ENCODE results near the gene ONECUT3. TPM values are rescaled to one million over a fixed set of nuclear protein-coding genes. Genes with fewer than 3 reads are reported as not detected.

Gene ONECUT3
- total and polyA plus RNA-seq, 5 donors from 2014 or later, result not detected

DNA sequence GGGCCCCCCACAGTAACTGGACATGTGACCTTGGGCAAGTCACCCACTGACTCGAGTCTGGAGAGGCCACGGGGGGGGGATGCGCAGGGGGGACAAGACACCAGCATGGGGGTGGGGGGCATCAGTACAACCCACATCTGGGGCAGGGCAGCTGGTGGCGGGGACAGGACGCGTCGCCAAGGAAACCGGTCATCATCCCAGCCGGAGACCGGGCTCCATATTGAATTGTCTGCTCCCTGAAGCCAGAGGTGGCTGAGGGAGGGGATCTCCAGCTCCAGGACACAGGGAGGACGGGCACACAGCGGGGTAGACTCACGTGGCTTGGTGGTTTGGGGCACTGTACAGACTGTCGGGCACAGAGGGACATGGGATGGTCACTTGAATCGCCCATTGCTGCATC lies 11.4 kb downstream of the ONECUT3 start:
- H3K4me3 ChIP-seq (ENCODE audit: low read depth, low read length), result no peak overlapping the region
- Mint-ChIP-seq H3K9me3 (peaks cover 0 to 2% (median 0%) of the 10 kb centered on the region in 7 donors), H3K27ac (no peak overlapping the region), H3K4me3 (no peak overlapping the region), H3K4me1 (peaks cover 0 to 6% (median 3%) of the 10 kb centered on the region in 4 donors), H3K27me3 (peaks cover 78% of the 10 kb centered on the region), H3K36me3 (no peaks in the 10 kb centered on the region)
- peaks cover 9% of the 10 kb centered on the region for H3K27me3 ChIP-seq (ENCODE audit: control insufficient read depth, insufficient read depth, low read length)
- H3K27ac ChIP-seq (ENCODE audit: insufficient read depth, low read length, poor library complexity, severe bottlenecking), result no peak overlapping the region
- H3K9me3 ChIP-seq (ENCODE audit: control insufficient read depth in 2 of 2, low read length in 2 of 2), result no peaks in the 10 kb centered on the region
- no peaks in the 10 kb centered on the region for H3K36me3 ChIP-seq (ENCODE audit: control insufficient read depth, insufficient read depth, low read length)
- DNase-seq (no peak), ATAC-seq (ENCODE audit: low read depth in 2 of 2) (no peak)
- H3K4me1 ChIP-seq (ENCODE audit: control insufficient read depth, insufficient read depth, low read length, poor library complexity, severe bottlenecking), result peaks cover 3% of the 10 kb centered on the region

DNA sequence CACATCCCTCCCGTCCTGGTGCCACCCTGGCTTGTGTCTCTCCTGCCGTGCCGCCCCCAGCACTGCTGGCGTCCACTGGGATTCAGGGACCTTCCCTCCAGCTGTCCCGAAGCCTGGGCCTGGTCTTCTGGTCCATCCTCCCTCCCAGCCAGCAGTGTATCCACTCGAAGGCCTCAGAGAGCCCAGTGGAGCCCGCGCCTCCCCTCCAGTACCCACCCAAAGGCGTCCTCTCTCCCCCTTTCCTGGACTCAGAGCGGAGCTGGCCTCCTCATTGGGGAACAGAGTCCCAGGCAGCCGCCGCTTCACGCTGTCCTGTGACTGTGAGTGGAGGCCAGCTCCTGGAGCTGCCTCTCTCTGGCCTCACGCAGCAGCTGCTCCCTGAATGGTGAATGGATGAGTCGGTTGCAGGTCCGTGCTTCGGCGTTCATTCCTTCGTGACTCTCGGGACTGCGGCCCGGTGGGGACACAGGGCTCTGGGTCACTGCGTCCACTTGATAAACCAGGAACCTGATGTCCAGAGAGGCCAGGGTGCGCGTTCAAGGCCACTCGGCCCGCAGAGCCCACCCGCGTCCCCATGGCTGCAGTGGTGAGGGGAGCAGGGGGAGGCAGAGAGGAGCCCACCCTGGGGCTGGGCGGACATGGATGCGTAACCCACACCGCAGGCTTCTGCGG lies 12.1 kb downstream of the ONECUT3 start:
- Histone ChIP-seq H3K9me3 (ENCODE audit: control insufficient read depth in 2 of 2, low read length in 2 of 2) (peaks cover 0 to 3% of the 10 kb centered on the region in 2 experiments), H3K36me3 (ENCODE audit: control insufficient read depth, insufficient read depth, low read length) (no peaks in the 10 kb centered on the region), H3K27ac (ENCODE audit: insufficient read depth, low read length, poor library complexity, severe bottlenecking) (no peak overlapping the region), H3K27me3 (ENCODE audit: control insufficient read depth, insufficient read depth, low read length) (peaks cover 13% of the 10 kb centered on the region), H3K4me3 (ENCODE audit: low read depth, low read length) (no peak overlapping the region), H3K4me1 (ENCODE audit: control insufficient read depth, insufficient read depth, low read length, poor library complexity, severe bottlenecking) (peaks cover 3% of the 10 kb centered on the region)
- H3K36me3 Mint-ChIP-seq, result no peaks in the 10 kb centered on the region
- peaks cover 78% of the 10 kb centered on the region for H3K27me3 Mint-ChIP-seq
- DNase-seq (no peak), ATAC-seq (ENCODE audit: low read depth in 2 of 2) (no peak)
- no peak overlapping the region for H3K4me3 Mint-ChIP-seq
- H3K27ac Mint-ChIP-seq, result peak overlapping the region in 1 of 3 donors; percentile 14
- peaks cover 0 to 6% (median 3%) of the 10 kb centered on the region in 4 donors for H3K4me1 Mint-ChIP-seq
- peaks cover 0 to 2% (median 0%) of the 10 kb centered on the region in 7 donors for H3K9me3 Mint-ChIP-seq

DNA sequence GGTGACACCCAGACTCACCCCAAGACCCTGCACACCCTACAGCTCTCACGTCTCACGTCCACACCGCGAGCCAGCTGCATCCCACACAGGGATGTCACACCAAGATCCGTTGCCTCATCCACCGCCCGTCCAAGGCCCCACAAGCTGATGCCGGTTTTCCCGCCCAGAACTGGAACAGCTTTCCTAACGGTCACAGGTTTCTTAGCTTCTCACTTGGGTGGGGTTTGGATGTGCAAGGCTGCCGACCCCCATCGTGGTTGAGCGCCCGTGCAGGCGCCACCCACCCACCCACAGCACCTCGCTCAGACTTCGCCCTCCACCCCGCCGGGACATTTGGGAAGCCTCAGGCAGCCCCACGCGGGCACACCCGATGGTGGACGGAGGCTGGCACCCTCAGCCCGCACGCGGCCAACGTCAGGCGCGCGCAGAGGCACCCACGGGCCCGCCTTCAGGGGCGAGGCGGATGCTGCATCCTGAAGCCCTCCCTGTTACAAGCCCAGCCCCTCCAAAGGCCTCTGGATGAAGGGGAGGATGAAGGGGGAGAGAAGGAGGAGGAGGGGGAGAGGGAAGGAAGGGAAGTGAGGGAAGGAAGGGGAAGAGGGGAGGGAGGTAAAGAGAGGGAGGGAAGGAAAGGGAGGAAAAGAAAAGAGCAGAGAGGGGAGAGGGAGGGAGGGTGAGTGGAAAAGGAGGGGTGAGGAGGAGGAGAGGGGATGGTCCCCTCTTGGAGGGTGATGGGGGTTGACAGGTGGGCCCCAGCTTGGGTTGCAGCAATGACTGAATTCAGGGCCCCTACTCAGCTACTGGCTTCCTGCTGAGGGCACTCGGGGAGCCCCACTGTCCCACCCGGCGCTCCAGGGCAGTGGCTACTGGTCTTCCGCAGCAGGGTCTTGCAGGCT lies 12.8 kb downstream of the ONECUT3 start:
- peak overlapping the region in 2 of 4 donors; percentile 47 to 48 for H3K4me3 Mint-ChIP-seq
- H3K27ac Mint-ChIP-seq, result peak overlapping the region in 1 of 3 donors; percentile 14
- H3K4me1 Mint-ChIP-seq, result peaks cover 0 to 6% (median under 1%) of the 10 kb centered on the region in 4 donors
- H3K36me3 Mint-ChIP-seq, result no peaks in the 10 kb centered on the region
- H3K4me1 ChIP-seq (ENCODE audit: control insufficient read depth, insufficient read depth, low read length, poor library complexity, severe bottlenecking), result peaks cover 3% of the 10 kb centered on the region
- H3K27me3 Mint-ChIP-seq, result peaks cover 78% of the 10 kb centered on the region
- no peak for DNase-seq
- H3K4me3 ChIP-seq (ENCODE audit: low read depth, low read length), result no peak overlapping the region
- H3K27me3 ChIP-seq (ENCODE audit: control insufficient read depth, insufficient read depth, low read length), result peaks cover 19% of the 10 kb centered on the region
- H3K9me3 Mint-ChIP-seq, result peaks cover 0 to 10% (median 2%) of the 10 kb centered on the region in 7 donors
- H3K27ac ChIP-seq (ENCODE audit: insufficient read depth, low read length, poor library complexity, severe bottlenecking), result no peak overlapping the region
- H3K9me3 ChIP-seq (ENCODE audit: control insufficient read depth in 2 of 2, low read length in 2 of 2), result peaks cover 5 to 10% of the 10 kb centered on the region in 2 experiments
- no peak for ATAC-seq (ENCODE audit: low read depth in 2 of 2)
- H3K36me3 ChIP-seq (ENCODE audit: control insufficient read depth, insufficient read depth, low read length), result no peaks in the 10 kb centered on the region

DNA sequence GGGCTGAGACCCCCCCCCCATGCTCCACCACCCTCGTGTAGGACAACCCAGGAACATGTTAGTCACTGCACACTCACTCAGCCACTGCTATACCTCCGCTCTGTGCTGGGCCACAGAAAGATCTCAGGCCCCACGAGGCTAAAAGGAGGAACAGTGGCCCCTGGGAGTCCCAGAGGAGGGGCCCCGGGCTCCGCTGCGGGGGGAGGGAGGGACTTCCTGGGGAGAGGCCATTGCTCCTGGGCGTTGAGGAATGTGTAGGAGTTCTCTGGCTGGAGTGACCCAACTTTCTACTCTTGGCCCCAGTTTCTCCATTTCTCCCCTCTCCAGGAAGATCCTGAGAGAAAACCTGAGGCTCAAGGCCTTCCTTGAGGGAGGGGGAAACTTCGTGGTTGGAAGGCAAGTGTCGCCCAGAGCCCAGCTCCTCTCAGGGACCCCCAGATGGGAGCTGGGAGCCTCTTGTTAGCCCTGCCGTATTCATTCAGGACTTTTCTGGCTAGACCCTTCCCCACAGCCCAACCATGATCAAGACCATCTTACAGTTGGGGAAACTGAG lies 13.6 kb downstream of the ONECUT3 start:
- no peaks in the 10 kb centered on the region for H3K36me3 ChIP-seq (ENCODE audit: control insufficient read depth, insufficient read depth, low read length)
- H3K4me1 Mint-ChIP-seq, result peaks cover 0 to 6% (median under 1%) of the 10 kb centered on the region in 4 donors
- no peak overlapping the region for H3K27ac ChIP-seq (ENCODE audit: insufficient read depth, low read length, poor library complexity, severe bottlenecking)
- no peak overlapping the region for H3K27ac Mint-ChIP-seq
- no peak overlapping the region for H3K4me3 ChIP-seq (ENCODE audit: low read depth, low read length)
- H3K27me3 ChIP-seq (ENCODE audit: control insufficient read depth, insufficient read depth, low read length), result peaks cover 19% of the 10 kb centered on the region
- peaks cover 75% of the 10 kb centered on the region for H3K27me3 Mint-ChIP-seq
- peaks cover 0 to 16% (median 2%) of the 10 kb centered on the region in 7 donors for H3K9me3 Mint-ChIP-seq
- peaks cover 11 to 16% of the 10 kb centered on the region in 2 experiments for H3K9me3 ChIP-seq (ENCODE audit: control insufficient read depth in 2 of 2, low read length in 2 of 2)
- ATAC-seq (ENCODE audit: low read depth in 2 of 2) (peak in 1 of 2 donors; percentile 16), DNase-seq (no peak)
- H3K4me1 ChIP-seq (ENCODE audit: control insufficient read depth, insufficient read depth, low read length, poor library complexity, severe bottlenecking), result peaks cover 3% of the 10 kb centered on the region
- H3K36me3 Mint-ChIP-seq, result no peaks in the 10 kb centered on the region
- H3K4me3 Mint-ChIP-seq, result no peak overlapping the region

DNA sequence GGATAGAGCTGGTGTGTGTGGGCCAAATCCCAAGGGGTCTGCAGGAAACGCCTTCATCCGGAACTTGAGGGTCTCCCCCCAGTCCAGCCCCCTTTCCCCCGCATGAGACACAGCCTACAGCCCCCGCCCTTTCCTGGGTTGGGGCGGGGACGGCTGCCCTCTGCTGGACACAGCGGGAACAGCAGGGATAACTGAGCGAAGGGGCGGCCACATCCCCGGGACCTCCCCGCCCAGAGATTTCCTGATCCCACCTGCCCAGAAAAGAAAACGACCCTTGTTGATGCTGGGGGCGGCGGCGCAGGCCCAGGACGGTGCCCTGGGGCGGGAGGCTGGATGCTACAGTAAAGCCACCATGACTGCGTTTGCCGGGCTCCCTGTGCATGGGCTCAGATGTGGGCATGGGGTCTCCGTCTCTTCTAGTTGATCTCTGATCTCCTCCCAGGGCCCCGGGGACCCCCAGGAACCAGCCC lies 14.2 kb downstream of the ONECUT3 start:
- H3K4me1 Mint-ChIP-seq, result peaks cover 0 to 6% (median under 1%) of the 10 kb centered on the region in 4 donors
- H3K4me3 ChIP-seq (ENCODE audit: low read depth, low read length), result no peak overlapping the region
- DNase-seq, result peak in 2 of 3 donors; percentile 41 to 52
- peaks cover 11 to 17% of the 10 kb centered on the region in 2 experiments for H3K9me3 ChIP-seq (ENCODE audit: control insufficient read depth in 2 of 2, low read length in 2 of 2)
- H3K36me3 ChIP-seq (ENCODE audit: control insufficient read depth, insufficient read depth, low read length), result no peaks in the 10 kb centered on the region
- H3K4me3 Mint-ChIP-seq, result no peak overlapping the region
- peaks cover 3% of the 10 kb centered on the region for H3K4me1 ChIP-seq (ENCODE audit: control insufficient read depth, insufficient read depth, low read length, poor library complexity, severe bottlenecking)
- H3K27ac Mint-ChIP-seq, result no peak overlapping the region
- peak; percentile 62 to 70 for ATAC-seq (ENCODE audit: low read depth in 2 of 2)
- H3K27me3 Mint-ChIP-seq, result peaks cover 76% of the 10 kb centered on the region
- H3K27ac ChIP-seq (ENCODE audit: insufficient read depth, low read length, poor library complexity, severe bottlenecking), result no peak overlapping the region
- no peaks in the 10 kb centered on the region for H3K36me3 Mint-ChIP-seq
- H3K27me3 ChIP-seq (ENCODE audit: control insufficient read depth, insufficient read depth, low read length), result peaks cover 19% of the 10 kb centered on the region
- H3K9me3 Mint-ChIP-seq, result peaks cover 0 to 19% (median 5%) of the 10 kb centered on the region in 7 donors

DNA sequence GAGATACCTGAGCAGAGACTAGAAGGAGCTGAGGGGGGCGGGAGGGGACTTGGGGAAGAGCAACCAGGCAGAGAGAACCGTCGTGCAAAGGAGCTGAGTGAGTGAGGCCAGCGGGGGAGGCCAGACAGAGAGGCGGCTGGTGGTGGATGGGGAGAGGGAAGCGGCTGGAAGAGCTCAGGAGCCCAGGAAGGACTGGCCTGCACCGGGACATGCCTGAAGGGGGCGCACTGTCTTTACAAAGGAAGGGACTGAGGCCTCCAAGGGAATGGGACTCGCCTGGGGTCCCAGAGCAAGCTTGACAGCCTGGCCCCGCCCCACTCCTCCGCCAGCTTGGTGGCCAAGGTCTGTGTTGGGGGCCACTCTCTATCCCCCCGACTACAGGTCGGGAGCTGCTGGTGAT lies 14.9 kb downstream of the ONECUT3 start:
- Mint-ChIP-seq H3K4me1 (peaks cover 0 to 6% (median under 1%) of the 10 kb centered on the region in 4 donors), H3K9me3 (peaks cover 0 to 21% (median 5%) of the 10 kb centered on the region in 7 donors), H3K27me3 (peaks cover 76% of the 10 kb centered on the region), H3K27ac (no peak overlapping the region), H3K4me3 (no peak overlapping the region), H3K36me3 (no peaks in the 10 kb centered on the region)
- no peaks in the 10 kb centered on the region for H3K36me3 ChIP-seq (ENCODE audit: control insufficient read depth, insufficient read depth, low read length)
- peaks cover 3% of the 10 kb centered on the region for H3K4me1 ChIP-seq (ENCODE audit: control insufficient read depth, insufficient read depth, low read length, poor library complexity, severe bottlenecking)
- no peak overlapping the region for H3K4me3 ChIP-seq (ENCODE audit: low read depth, low read length)
- H3K27me3 ChIP-seq (ENCODE audit: control insufficient read depth, insufficient read depth, low read length), result peaks cover 19% of the 10 kb centered on the region
- H3K9me3 ChIP-seq (ENCODE audit: control insufficient read depth in 2 of 2, low read length in 2 of 2), result peaks cover 11 to 17% of the 10 kb centered on the region in 2 experiments
- no peak overlapping the region for H3K27ac ChIP-seq (ENCODE audit: insufficient read depth, low read length, poor library complexity, severe bottlenecking)
- ATAC-seq (ENCODE audit: low read depth in 2 of 2), result no peak
- no peak for DNase-seq

DNA sequence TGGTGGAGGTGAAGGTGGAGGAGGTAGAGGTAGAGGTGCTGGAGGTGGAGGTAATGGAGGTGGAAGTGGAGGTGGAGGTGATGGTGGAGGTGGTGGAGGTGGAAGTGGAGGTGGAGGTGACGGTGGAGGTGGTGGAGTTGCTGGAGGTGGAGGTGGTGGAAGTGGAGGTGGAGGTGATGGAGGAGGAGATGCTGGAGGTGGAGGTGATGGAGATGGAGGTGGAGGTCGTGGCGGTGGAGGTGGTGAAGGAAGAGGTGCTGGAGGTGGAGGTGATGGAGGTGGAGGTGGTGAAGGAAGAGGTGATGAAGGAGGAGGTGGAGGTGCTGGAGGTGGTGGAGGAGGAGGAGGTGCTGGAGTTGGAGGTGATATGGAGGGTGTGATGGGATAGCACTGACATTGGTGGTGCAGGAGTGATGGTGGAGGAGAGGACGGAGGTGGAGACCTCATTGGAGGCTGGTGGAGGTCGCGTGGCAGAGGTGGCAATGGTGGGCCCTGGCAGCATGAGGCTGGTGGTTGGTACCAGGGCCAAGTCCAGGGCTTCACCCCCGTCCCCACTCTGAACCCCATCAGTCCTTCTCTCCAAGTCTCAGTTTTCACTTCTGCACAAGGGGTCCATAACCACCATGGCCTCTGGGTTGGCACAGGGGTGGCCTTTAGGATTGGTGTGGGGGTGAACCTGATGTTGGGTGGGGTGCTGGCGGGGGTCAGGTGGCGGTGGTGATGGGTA lies 15.8 kb downstream of the ONECUT3 start:
- H3K36me3 Mint-ChIP-seq, result no peaks in the 10 kb centered on the region
- DNase-seq, result no peak
- H3K27ac ChIP-seq (ENCODE audit: insufficient read depth, low read length, poor library complexity, severe bottlenecking), result no peak overlapping the region
- ATAC-seq (ENCODE audit: low read depth in 2 of 2), result no peak
- H3K27me3 Mint-ChIP-seq, result peaks cover 74% of the 10 kb centered on the region
- no peak overlapping the region for H3K4me3 ChIP-seq (ENCODE audit: low read depth, low read length)
- H3K27me3 ChIP-seq (ENCODE audit: control insufficient read depth, insufficient read depth, low read length), result peaks cover 17% of the 10 kb centered on the region
- H3K36me3 ChIP-seq (ENCODE audit: control insufficient read depth, insufficient read depth, low read length), result no peaks in the 10 kb centered on the region
- peaks cover 3% of the 10 kb centered on the region for H3K4me1 ChIP-seq (ENCODE audit: control insufficient read depth, insufficient read depth, low read length, poor library complexity, severe bottlenecking)
- H3K27ac Mint-ChIP-seq, result no peak overlapping the region
- H3K4me3 Mint-ChIP-seq, result no peak overlapping the region
- H3K4me1 Mint-ChIP-seq, result peaks cover 0 to 6% (median 0%) of the 10 kb centered on the region in 4 donors
- peaks cover 11 to 17% of the 10 kb centered on the region in 2 experiments for H3K9me3 ChIP-seq (ENCODE audit: control insufficient read depth in 2 of 2, low read length in 2 of 2)
- peaks cover 0 to 23% (median 5%) of the 10 kb centered on the region in 7 donors for H3K9me3 Mint-ChIP-seq
